H1 (cell line): ENCODE measurements around the gene ACVRL1. TPM values are rescaled to one million over a fixed set of nuclear protein-coding genes. Genes with fewer than 3 reads are reported as not detected.

ENCODE experiments used
- CTCF ChIA-PET: fragments of 300-600 bp; sonication (Branson Sonifier 250); formaldehyde crosslinking; loops from one replicate; lab custom pipeline; 2021; ENCODE audit not compliant: partially characterized antibody; lab: Charles Lee
- POLR2A ChIA-PET: fragments of 300-600 bp; sonication (Branson Sonifier 250); formaldehyde crosslinking; loops from one replicate; lab custom pipeline; 2021; ENCODE audit warnings: inconsistent platforms; ENCODE audit not compliant: partially characterized antibody; lab: Charles Lee
- DNase-seq, 2 experiments: peaks; one replicate each; pipeline versions ENCODE4 v3.0.0 to v3.0.0-alpha.2; 2010 to 2022; ENCODE audit warnings: low spot score in 2 of 2, low read depth in 1 of 2, mixed read lengths in 1 of 2
- FAIRE-seq: peaks from 2 replicates; lab custom pipeline; 2011; peaks lifted over from hg19 to GRCh38; lab: Jason Lieb, UNC
- H2AFZ ChIP-seq: 2 replicates; pipeline ENCODE4 v1.8.1; 2012; ENCODE audit warnings: low read length, inconsistent platforms
- H2AK5ac ChIP-seq: 2 replicates; pipeline ENCODE4 v1.6.1; 2013; ENCODE audit warnings: low read depth, low read length
- H2BK120ac ChIP-seq: replicated peaks from 2 replicates; pipeline ENCODE3; 2013; ENCODE audit warnings: low read depth, low read length, inconsistent platforms
- H2BK12ac ChIP-seq: 2 replicates; pipeline ENCODE4 v1.6.1; 2013; ENCODE audit warnings: low read depth, low read length
- H2BK15ac ChIP-seq: 2 replicates; pipeline ENCODE4 v1.6.1; 2013; ENCODE audit warnings: low read length
- H2BK20ac ChIP-seq: 2 replicates; pipeline ENCODE4 v1.6.1; 2013; ENCODE audit warnings: low read length
- H2BK5ac ChIP-seq: 2 replicates; pipeline ENCODE4 v1.6.1; 2013; ENCODE audit warnings: low read depth, low read length
- H3K14ac ChIP-seq: 2 replicates; pipeline ENCODE4 v1.6.1; 2013; ENCODE audit warnings: inconsistent platforms; ENCODE audit not compliant: insufficient read length
- H3K18ac ChIP-seq: 2 replicates; pipeline ENCODE4 v1.6.1; 2013; ENCODE audit warnings: low read length; ENCODE audit errors: extremely low read depth
- H3K23ac ChIP-seq: 2 replicates; pipeline ENCODE4 v1.6.1; 2013; ENCODE audit warnings: inconsistent platforms; ENCODE audit not compliant: insufficient read length
- H3K23me2 ChIP-seq: 2 replicates; pipeline ENCODE4 v1.6.1; 2013; ENCODE audit warnings: low read depth, low read length
- H3K27ac ChIP-seq: 2 replicates; pipeline ENCODE4 v1.6.1; 2011; ENCODE audit warnings: low read depth, low read length, inconsistent platforms
- H3K27me3 ChIP-seq, 4 experiments: replicated peaks in 1 of 4; 1 replicate in 1 of 4; 2 replicates in 3 of 4; pipeline versions ENCODE4 v1.6.1 to v1.8.1; 2011 to 2013; ENCODE audit warnings: low read length in 3 of 4, mild to moderate bottlenecking in 3 of 4, inconsistent platforms in 2 of 4, mixed read lengths in 2 of 4, moderate library complexity in 1 of 4; ENCODE audit not compliant: control insufficient read depth in 3 of 4, insufficient read depth in 3 of 4; ENCODE audit errors: extremely low read depth in 1 of 4
- H3K36me3 ChIP-seq, 4 experiments: 2 replicates each; pipeline versions ENCODE4 v1.6.1 to v1.8.1; 2011 to 2013; ENCODE audit warnings: mild to moderate bottlenecking in 4 of 4, low read length in 3 of 4, moderate library complexity in 2 of 4, control low read depth in 1 of 4, inconsistent platforms in 1 of 4; ENCODE audit not compliant: insufficient read depth in 4 of 4, control insufficient read depth in 2 of 4
- H3K4ac ChIP-seq: replicated peaks from 2 replicates; pipeline ENCODE3; 2013; ENCODE audit warnings: low read length, low read depth, mixed read lengths, inconsistent platforms; ENCODE audit not compliant: insufficient read length
- H3K4me1 ChIP-seq, 4 experiments: replicated peaks in 1 of 4; 1 replicate in 1 of 4; 2 replicates in 3 of 4; pipeline versions ENCODE4 v1.6.1 to v1.8.1; 2011 to 2013; ENCODE audit warnings: low read length in 3 of 4, inconsistent platforms in 2 of 4, mixed read lengths in 1 of 4; ENCODE audit not compliant: insufficient read depth in 4 of 4, control insufficient read depth in 3 of 4
- H3K4me2 ChIP-seq, 2 experiments: 2 replicates each; pipeline versions ENCODE4 v1.6.1 to v1.8.1; 2011 to 2013; ENCODE audit warnings: low read depth in 2 of 2, low read length in 2 of 2, control low read depth in 1 of 2, inconsistent platforms in 1 of 2, mild to moderate bottlenecking in 1 of 2; ENCODE audit not compliant: insufficient read depth in 1 of 2
- H3K4me3 ChIP-seq, 4 experiments: fragments of 200-600, 300-600 bp in 1 of 4; sonication (generic), shearing (Covaris generic), sonication (Bioruptor Twin) in 1 of 4; 2 replicates each; pipeline versions ENCODE4 v1.5.1 to v1.8.1; 2011 to 2016; ENCODE audit warnings: low read length in 4 of 4, low read depth in 3 of 4, control low read depth in 2 of 4, inconsistent platforms in 2 of 4, mild to moderate bottlenecking in 2 of 4, mixed read lengths in 1 of 4, moderate library complexity in 1 of 4; ENCODE audit not compliant: insufficient read depth in 2 of 4; ENCODE audit errors: extremely low read depth in 1 of 4
- H3K56ac ChIP-seq: replicated peaks from 2 replicates; pipeline ENCODE3; 2013; ENCODE audit warnings: low read depth, mild to moderate bottlenecking, mixed read lengths, low read length, inconsistent platforms; ENCODE audit not compliant: insufficient read length
- H3K79me1 ChIP-seq: 2 replicates; pipeline ENCODE4 v1.6.1; 2013; ENCODE audit warnings: low read depth, low read length, control low read depth
- H3K79me2 ChIP-seq, 2 experiments: 2 replicates each; pipeline versions ENCODE4 v1.6.1 to v1.8.1; 2012 to 2013; ENCODE audit warnings: low read length in 2 of 2, mild to moderate bottlenecking in 2 of 2, inconsistent platforms in 1 of 2; ENCODE audit not compliant: insufficient read depth in 2 of 2, control insufficient read depth in 1 of 2
- H3K9ac ChIP-seq, 4 experiments: replicated peaks in 1 of 4; 1 replicate in 1 of 4; 2 replicates in 3 of 4; pipeline versions ENCODE4 v1.6.1 to v1.8.1; 2011 to 2013; ENCODE audit warnings: low read depth in 3 of 4, low read length in 3 of 4, control low read depth in 2 of 4, mild to moderate bottlenecking in 2 of 4, moderate library complexity in 2 of 4, inconsistent platforms in 1 of 4; ENCODE audit errors: extremely low read depth in 1 of 4
- H3K9me3 ChIP-seq, 2 experiments: 2 replicates each; pipeline versions ENCODE4 v1.6.1 to v1.8.1; 2012 to 2013; ENCODE audit warnings: mild to moderate bottlenecking in 2 of 2, moderate library complexity in 2 of 2, control low read depth in 1 of 2, inconsistent platforms in 1 of 2, low read depth in 1 of 2, low read length in 1 of 2, mixed read lengths in 1 of 2; ENCODE audit not compliant: insufficient read depth in 2 of 2
- H4K20me1 ChIP-seq, 2 experiments: replicated peaks in 1 of 2; 2 replicates each; pipeline versions ENCODE3 to v1.8.1; 2011 to 2013; ENCODE audit warnings: inconsistent platforms in 2 of 2, low read length in 2 of 2, mild to moderate bottlenecking in 1 of 2; ENCODE audit not compliant: insufficient read depth in 2 of 2, control insufficient read depth in 1 of 2
- H4K5ac ChIP-seq: 2 replicates; pipeline ENCODE4 v1.6.1; 2013; ENCODE audit warnings: low read length, low read depth, mixed read lengths, inconsistent platforms; ENCODE audit not compliant: insufficient read length
- H4K8ac ChIP-seq: 2 replicates; pipeline ENCODE4 v1.8.0; 2013; ENCODE audit warnings: mild to moderate bottlenecking, moderate library complexity, low read length, inconsistent platforms; ENCODE audit not compliant: insufficient read depth; ENCODE audit errors: extremely low read depth
- H4K91ac ChIP-seq: replicated peaks from 2 replicates; pipeline ENCODE3; 2013; ENCODE audit warnings: low read length, mixed read lengths, inconsistent platforms; ENCODE audit not compliant: insufficient read length
- CHD1 ChIP-seq: IDR thresholded peaks from 2 replicates; pipeline ENCODE4 v1.6.1; 2012; ENCODE audit warnings: low read depth, low read length, improper control_type of control experiment
- RFX5 ChIP-seq: IDR thresholded peaks from 2 replicates; pipeline ENCODE4 v1.6.1; 2011; ENCODE audit warnings: low read depth, low read length, improper control_type of control experiment, borderline replicate concordance
- RNF2 ChIP-seq: fragments of 200-900, 300-1000 bp; sonication (generic); IDR thresholded peaks from 2 replicates; pipeline ENCODE4 v1.7.1; 2016; ENCODE audit warnings: borderline replicate concordance, low read depth, mild to moderate bottlenecking, antibody characterized with exemption, low read length; ENCODE audit not compliant: poor library complexity, severe bottlenecking; ENCODE audit errors: missing control alignments
- SAP30 ChIP-seq: fragments of 300-600 bp; sonication (generic); IDR thresholded peaks from 2 replicates; pipeline ENCODE4 v1.7.1; 2012; ENCODE audit warnings: low read length, moderate library complexity, mild to moderate bottlenecking, inconsistent platforms; ENCODE audit not compliant: insufficient read depth, insufficient replicate concordance
- SIX5 ChIP-seq: IDR thresholded peaks from 2 replicates; pipeline ENCODE4 v1.6.1; 2011; ENCODE audit warnings: mild to moderate bottlenecking, low read depth, low read length
- SP4 ChIP-seq: IDR thresholded peaks from 2 replicates; pipeline ENCODE4 v1.6.1; 2012; ENCODE audit warnings: low read length, inconsistent platforms
- SUZ12 ChIP-seq: fragments of 200-600 bp; sonication (generic); IDR thresholded peaks from 2 replicates; pipeline ENCODE4 v1.6.1; 2012; ENCODE audit warnings: mild to moderate bottlenecking, inconsistent platforms, low read length, moderate library complexity, mixed read lengths
- TAF1 ChIP-seq: IDR thresholded peaks from 2 replicates; pipeline ENCODE4 v1.6.1; 2011; ENCODE audit warnings: mild to moderate bottlenecking, low read depth, low read length
- ZNF274 ChIP-seq: IDR thresholded peaks from 2 replicates; pipeline ENCODE4 v1.7.0; 2012; ENCODE audit warnings: low read length, borderline replicate concordance; ENCODE audit errors: extremely low read depth
- WGBS, 2 experiments: shearing (Covaris generic) in 1 of 2; methylation state at CpG; one replicate each; pipeline versions ENCODE4 v1.1.6 to v1.1.7; 2013 to 2015; ENCODE audit warnings: low lambda C conversion rate in 2 of 2, mixed read lengths in 2 of 2, inconsistent platforms in 1 of 2, low coverage in 1 of 2, missing lambda C conversion rate in 1 of 2; ENCODE audit not compliant: insufficient replicate concordance in 2 of 2, insufficient coverage in 1 of 2, insufficient read length in 1 of 2; ENCODE audit errors: extremely low coverage in 1 of 2, missing lambda C conversion rate in 1 of 2; 5-methylcytosine and 5-hydroxymethylcytosine counted together
- polyA plus RNA-seq, 7 experiments: library from polyadenylated mRNA; depleted of rRNA in 3 of 7; stranded (reverse) in 5 of 7; unstranded in 2 of 7; fragments of >200 nt in 5 of 7; fragments of 200-250 nt in 2 of 7; gene quantifications; 1 replicate in 5 of 7; 2 replicates in 1 of 7; 4 replicates in 1 of 7; pipeline versions ENCODE4 v1.2.1 to v1.2.3, GENCODE V29; 2011 to 2013; ENCODE audit warnings: missing spikeins in 2 of 7, mixed read lengths in 2 of 7
- total RNA-seq: library from RNA; stranded (reverse); fragmentation: NEBNext Ultra II Directional; extraction: Animal tissue kit (Norgen Biotek cat#: 25700); gene quantifications from 2 replicates; pipeline ENCODE4 v1.2.1, GENCODE V29; 2021

Gene ACVRL1
- total and polyA plus RNA-seq, 2 of the 8 experiments (the other 6 are each of a cell fraction or from before 2014, with no cell fraction given): 0.09 to 0.35 TPM

DNA sequence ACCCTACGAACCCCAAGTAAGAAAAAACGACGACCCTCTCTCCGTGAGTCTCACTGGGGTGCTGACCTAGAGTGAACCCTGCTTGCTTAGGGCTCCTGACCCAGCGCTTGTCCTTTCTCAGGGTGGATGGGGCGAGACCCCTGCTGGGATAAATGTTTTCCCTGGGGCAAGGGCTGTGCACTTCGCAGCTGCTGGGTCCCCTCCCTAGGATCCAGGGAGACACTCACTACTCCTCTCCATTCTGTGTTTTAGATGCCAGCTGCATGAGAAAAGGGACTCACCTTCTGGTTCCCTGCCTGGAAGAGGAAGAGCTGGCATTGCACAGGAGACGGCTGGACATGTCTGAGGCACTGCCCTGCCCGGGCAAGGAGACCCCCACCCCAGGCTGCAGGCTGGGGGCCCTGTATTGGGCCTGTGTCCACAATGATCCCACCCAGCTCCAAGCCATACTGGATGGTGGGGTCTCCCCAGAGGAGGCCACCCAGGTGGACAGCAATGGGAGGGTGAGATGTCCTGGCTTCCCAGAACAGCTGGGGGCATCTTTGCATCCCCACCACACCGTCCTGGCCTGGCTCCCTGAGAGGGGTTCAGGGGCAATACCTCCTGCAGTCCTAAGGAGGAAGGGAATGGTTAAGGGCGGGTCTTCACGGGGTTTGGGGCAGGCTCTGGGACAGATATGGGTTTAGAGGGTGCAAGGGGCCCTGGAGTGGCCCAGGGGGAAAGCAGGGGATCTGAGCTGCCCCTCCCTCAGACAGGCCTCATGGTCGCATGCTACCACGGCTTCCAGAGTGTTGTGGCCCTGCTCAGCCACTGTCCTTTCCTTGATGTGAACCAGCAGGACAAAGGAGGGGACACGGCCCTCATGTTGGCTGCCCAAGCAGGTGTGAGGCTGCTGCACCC lies 18.7 kb upstream of the ACVRL1 start:
- peak overlapping the region; percentile 25; the same call in 1 of the 2 replicates for H2BK5ac ChIP-seq
- H4K5ac ChIP-seq: no peak overlapping the region
- no peaks in the 10 kb centered on the region for H3K79me2 ChIP-seq
- H3K14ac ChIP-seq: no peak overlapping the region
- DNase-seq (no peak), FAIRE-seq (no peak)
- H3K27me3 ChIP-seq: peaks cover 0 to 10% (median 6%) of the 10 kb centered on the region in 4 experiments; a peak in 3 of 7 replicates
- H2BK12ac ChIP-seq: peak overlapping the region; percentile 77; the same call in 1 of the 2 replicates
- H2BK15ac ChIP-seq: peak overlapping the region; percentile 36; the same call in 1 of the 2 replicates
- H3K27ac ChIP-seq: no peak overlapping the region
- no peak overlapping the region; the same call in 1 of the 2 replicates for H3K18ac ChIP-seq
- H3K4me2 ChIP-seq: peak overlapping the region; percentile 62 to 63
- H3K4ac ChIP-seq: no peak overlapping the region
- H3K4me3 ChIP-seq: peak overlapping the region; percentile 22 to 52 (median 32); a peak in 7 of 8 replicates
- H3K23me2 ChIP-seq: no peaks in the 10 kb centered on the region
- H3K79me1 ChIP-seq: no peaks in the 10 kb centered on the region
- no peaks in the 10 kb centered on the region for H4K20me1 ChIP-seq
- H2BK20ac ChIP-seq: peak overlapping the region; percentile 76; the same call in 1 of the 2 replicates
- H3K36me3 ChIP-seq: no peaks in the 10 kb centered on the region; a peak in 1 of 8 replicates
- H2AK5ac ChIP-seq: 0 out of 2 replicates have a peak overlapping the region, but pooled peaks have one; percentile 45
- no peak overlapping the region for H4K8ac ChIP-seq
- H3K23ac ChIP-seq: no peak overlapping the region
- WGBS, 2 experiments: 73% methylated on average over 15 of the region's 15 CpGs; no CpG with 5 or more reads in 1 of the 2 experiments
- no peak overlapping the region for H3K56ac ChIP-seq
- ChIA-PET POLR2A (interaction anchor here (1.0 to 1.7 kb wide), 6 partner anchors 24 to 194 kb away, joined by 3 to 6 read pairs (median 3); no protein-coding TSS in a partner anchor), CTCF (interaction anchor here (0.6 to 9.1 kb wide), 36 partner anchors 9 to 469 kb away, joined by 3 to 120 read pairs (median 4); partner anchors contain the start of gene ACVRL1)
- H3K4me1 ChIP-seq: peaks cover 0 to 12% (median 5%) of the 10 kb centered on the region in 4 experiments; a peak in 6 of 7 replicates
- no peak overlapping the region for H4K91ac ChIP-seq
- H3K9ac ChIP-seq: no peak overlapping the region
- 0 out of 2 replicates have a peak overlapping the region, but pooled peaks have one; percentile 5 for H2AFZ ChIP-seq
- H2BK120ac ChIP-seq: no peak overlapping the region
- no peaks in the 10 kb centered on the region for H3K9me3 ChIP-seq
- TF ChIP-seq CHD1: no peak
- no peak for TF ChIP-seq SIX5
- no peak for TF ChIP-seq TAF1
- no peak for TF ChIP-seq RFX5
- TF ChIP-seq ZNF274: no peak
- TF ChIP-seq RNF2: no peak
- no peak for TF ChIP-seq SP4
- TF ChIP-seq SAP30: no peak
- TF ChIP-seq SUZ12: no peak
